ENCODE results near the gene SMIM45.

SMIM45 gene

GRCh38 chr22:41957941-41958556 lies 6.1 kb downstream of the SMIM45 start:
- no CpG with 5 or more reads among the region's 23 CpGs for WGBS (ENCODE audit: extremely low coverage, insufficient read length, low lambda C conversion rate)

More at GRCh38 chr22:41957941-41958556, 6.1 kb downstream of the SMIM45 start:
- Histone ChIP-seq H3K27me3 (ENCODE audit: insufficient read depth, low read length) (no peaks in the 10 kb centered on the region), H2AFZ (ENCODE audit: low read length) (no peak overlapping the region), H4K91ac (ENCODE audit: insufficient read length, low read depth, low read length) (no peak overlapping the region), H3K9ac (ENCODE audit: extremely low read depth, insufficient read length, low read length) (no peak overlapping the region), H2BK15ac (ENCODE audit: low read depth, low read length) (no peak overlapping the region), H3K56ac (ENCODE audit: insufficient read length, low read depth, low read length) (no peak overlapping the region), H2BK5ac (ENCODE audit: insufficient read length, low read length) (no peak overlapping the region), H3K18ac (ENCODE audit: insufficient read length, low read depth, low read length) (peak overlapping the region; percentile 47), H3K23me2 (ENCODE audit: insufficient read length, low read depth, low read length, poor library complexity, severe bottlenecking) (no peaks in the 10 kb centered on the region), H3K27ac (ENCODE audit: insufficient read length, low read depth, low read length) (no peak overlapping the region), H3K4me2 (ENCODE audit: insufficient read depth, insufficient read length, low read length) (peak overlapping the region; percentile 44), H3K23ac (ENCODE audit: insufficient read length, low read depth, low read length) (no peak overlapping the region), H3K79me2 (ENCODE audit: insufficient read depth, low read length) (no peaks in the 10 kb centered on the region), H2BK120ac (ENCODE audit: low read depth, low read length, poor library complexity, severe bottlenecking) (no peak overlapping the region), H2AK5ac (ENCODE audit: insufficient read length, low read length) (no peak overlapping the region), H3K4me1 (ENCODE audit: insufficient read depth, low read length) (no peaks in the 10 kb centered on the region), H3K14ac (ENCODE audit: insufficient read depth, low read length) (peak overlapping the region; percentile 50), H2BK12ac (ENCODE audit: insufficient read length, low read depth, low read length) (no peak overlapping the region), H4K8ac (replicated peaks; ENCODE audit: insufficient read length, low read depth, low read length) (no peak overlapping the region), H4K20me1 (ENCODE audit: control insufficient read depth, insufficient read depth, insufficient read length) (no peaks in the 10 kb centered on the region), H3K4ac (ENCODE audit: low read depth, low read length) (no peak overlapping the region), H3K9me3 (ENCODE audit: control insufficient read depth, low read depth, low read length) (no peaks in the 10 kb centered on the region), H3K79me1 (ENCODE audit: insufficient read depth, low read depth, low read length, poor library complexity, severe bottlenecking) (no peaks in the 10 kb centered on the region), H4K5ac (ENCODE audit: insufficient read length, low read depth, low read length) (no peak overlapping the region), H2BK20ac (ENCODE audit: low read depth, low read length, poor library complexity, severe bottlenecking) (no peak overlapping the region), H3T11ph (ENCODE audit: low read length) (no peak overlapping the region)
- no peak for DNase-seq
- peak overlapping the region; percentile 34 to 42 for H3K4me3 Mint-ChIP-seq
- no peak overlapping the region for H3K27ac Mint-ChIP-seq
- H3K27me3 Mint-ChIP-seq (ENCODE audit: low read depth) = peaks cover 42% of the 10 kb centered on the region
- peaks cover 2% of the 10 kb centered on the region in 2 experiments; a peak in 4 of 5 replicates for H3K9me3 Mint-ChIP-seq
- peaks cover 14 to 23% of the 10 kb centered on the region in 2 experiments for H3K4me1 Mint-ChIP-seq
- peak; percentile 46; the same call in 1 of the 3 replicates for TF ChIP-seq CTCF (conservative IDR thresholded peaks at IDR 0.05)
- peaks cover 0 to 4% (median 3%) of the 10 kb centered on the region in 3 experiments; a peak in 5 of 7 replicates for H3K36me3 Mint-ChIP-seq (ENCODE audit: insufficient read depth in 1 of 3, low read depth in 3 of 3)
